Measurements from ENCODE around the gene PCDHA9. TPM values are rescaled to one million over a fixed set of nuclear protein-coding genes. Genes with fewer than 3 reads are reported as not detected.

PCDHA9 gene
- total and polyA plus RNA-seq, 2 donors from 2014 or later = 0.85 TPM; not detected in 1

GRCh38 chr5:140855772-140856674, 7.8 kb downstream of the PCDHA9 start, which contains the start of gene PCDHA10:
TSS of gene PCDHA10 (plus strand) at chr5:140855897. CDS start at chr5:140856049, 152 bp downstream.
- peak in 2 of 5 donors; percentile 2 to 24 for DNase-seq
- no peaks in the 10 kb centered on the region for H3K27me3 ChIP-seq (ENCODE audit: control insufficient read depth, insufficient read depth, low read length)
- H3K36me3 ChIP-seq (ENCODE audit: control insufficient read depth in 2 of 3, insufficient read depth in 3 of 3, low read length in 3 of 3) = no peaks in the 10 kb centered on the region
- intact Hi-C loops (cut with DNase I) = no loop called here
- no peak for FAIRE-seq
- no peak within 1 kb of the TSS for H3K9ac ChIP-seq (ENCODE audit: low read length in 3 of 3)
- no peak for TF ChIP-seq CTCF (IDR thresholded peaks at IDR 0.05; ENCODE audit: borderline replicate concordance, extremely low read depth, insufficient read depth)
- peak within 1 kb of the TSS in 2 of 3 donors; percentile 53 to 58 for H3K4me3 ChIP-seq (ENCODE audit: low read length in 3 of 3)
- H3K9me3 ChIP-seq (ENCODE audit: control insufficient read depth in 2 of 3, insufficient read depth in 1 of 3, low read length in 3 of 3) = peaks cover 0 to 24% (median 9%) of the 10 kb centered on the region in 3 donors
- H3K4me1 ChIP-seq (ENCODE audit: control insufficient read depth in 2 of 3, insufficient read depth in 2 of 3, low read depth in 1 of 3, low read length in 3 of 3) = no peaks in the 10 kb centered on the region
- H3K27ac ChIP-seq (ENCODE audit: low read depth in 2 of 2, low read length in 2 of 2) = no peak within 1 kb of the TSS

GRCh38 chr5:140857177-140857986, 9.2 kb downstream of the PCDHA9 start:
- no peak for FAIRE-seq
- intact Hi-C loops (cut with DNase I) = no loop called here
- no peak overlapping the region for H3K27ac ChIP-seq (ENCODE audit: low read depth in 2 of 2, low read length in 2 of 2)
- no peaks in the 10 kb centered on the region for H3K36me3 ChIP-seq (ENCODE audit: control insufficient read depth in 2 of 3, insufficient read depth in 3 of 3, low read length in 3 of 3)
- H3K9me3 ChIP-seq (ENCODE audit: control insufficient read depth in 2 of 3, insufficient read depth in 1 of 3, low read length in 3 of 3) = peaks cover 0 to 35% (median 13%) of the 10 kb centered on the region in 3 donors
- DNase-seq = peak in 1 of 5 donors; percentile 71
- H3K27me3 ChIP-seq (ENCODE audit: control insufficient read depth, insufficient read depth, low read length) = no peaks in the 10 kb centered on the region
- H3K4me1 ChIP-seq (ENCODE audit: control insufficient read depth in 2 of 3, insufficient read depth in 2 of 3, low read depth in 1 of 3, low read length in 3 of 3) = no peaks in the 10 kb centered on the region
- H3K9ac ChIP-seq (ENCODE audit: low read length in 3 of 3) = no peak overlapping the region
- TF ChIP-seq CTCF (IDR thresholded peaks at IDR 0.05; ENCODE audit: borderline replicate concordance, extremely low read depth, insufficient read depth) = no peak
- no peak overlapping the region for H3K4me3 ChIP-seq (ENCODE audit: low read length in 3 of 3)

GRCh38 chr5:140857987-140858240, 9.7 kb downstream of the PCDHA9 start:
- no peak for TF ChIP-seq CTCF (IDR thresholded peaks at IDR 0.05; ENCODE audit: borderline replicate concordance, extremely low read depth, insufficient read depth)
- Histone ChIP-seq H3K27ac (ENCODE audit: low read depth in 2 of 2, low read length in 2 of 2) (no peak overlapping the region), H3K36me3 (ENCODE audit: control insufficient read depth in 2 of 3, insufficient read depth in 3 of 3, low read length in 3 of 3) (no peaks in the 10 kb centered on the region), H3K4me1 (ENCODE audit: control insufficient read depth in 2 of 3, insufficient read depth in 2 of 3, low read depth in 1 of 3, low read length in 3 of 3) (no peaks in the 10 kb centered on the region), H3K27me3 (ENCODE audit: control insufficient read depth, insufficient read depth, low read length) (no peaks in the 10 kb centered on the region), H3K4me3 (ENCODE audit: low read length in 3 of 3) (no peak overlapping the region), H3K9me3 (ENCODE audit: control insufficient read depth in 2 of 3, insufficient read depth in 1 of 3, low read length in 3 of 3) (peaks cover 0 to 40% (median 13%) of the 10 kb centered on the region in 3 donors), H3K9ac (ENCODE audit: low read length in 3 of 3) (no peak overlapping the region)
- intact Hi-C loops (cut with DNase I) = no loop called here
- no peak for DNase-seq
- FAIRE-seq = no peak
